ENCODE measurements around the gene SKIC2.

DNA sequence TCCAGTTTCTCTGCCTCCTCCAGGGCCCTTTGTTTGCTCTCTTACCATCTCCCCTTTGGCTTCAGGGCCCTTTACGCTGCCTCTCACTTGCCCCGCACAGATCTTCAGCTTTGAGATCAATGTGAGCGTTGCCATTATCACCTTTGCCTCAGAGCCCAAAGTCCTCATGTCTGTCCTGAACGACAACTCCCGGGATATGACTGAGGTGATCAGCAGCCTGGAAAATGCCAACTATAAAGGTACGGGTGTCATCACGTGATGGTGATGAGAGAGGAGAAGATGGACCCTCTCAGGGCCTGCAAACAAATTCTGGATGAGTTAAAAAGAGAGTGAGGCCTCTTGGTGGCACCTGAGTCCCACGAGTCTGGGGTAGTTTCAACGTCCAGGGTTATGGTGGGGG is 23.2 kb upstream of the SKIC2 start:
- no peak for TF ChIP-seq CTCF (IDR thresholded peaks at IDR 0.05)
- no peak for TF ChIP-seq EP300 (IDR thresholded peaks at IDR 0.05)
- TF ChIP-seq POLR2A (IDR thresholded peaks at IDR 0.05): no peak

All from tibial nerve (tissue), 4 donors.